NCI-H1930 (cell line): ENCODE data around the gene SPDYE2B.
"Not testable (repeated sequence)": the region's sequence is repeated elsewhere in the genome, so short reads cannot be mapped to it uniquely, and the experiment has no call there.

ENCODE experiments used
- DNase-seq, 2 experiments: peaks; one replicate each; lab custom pipeline; 2025; lab: John Stamatoyannopoulos, UW

Gene SPDYE2B, protein sequence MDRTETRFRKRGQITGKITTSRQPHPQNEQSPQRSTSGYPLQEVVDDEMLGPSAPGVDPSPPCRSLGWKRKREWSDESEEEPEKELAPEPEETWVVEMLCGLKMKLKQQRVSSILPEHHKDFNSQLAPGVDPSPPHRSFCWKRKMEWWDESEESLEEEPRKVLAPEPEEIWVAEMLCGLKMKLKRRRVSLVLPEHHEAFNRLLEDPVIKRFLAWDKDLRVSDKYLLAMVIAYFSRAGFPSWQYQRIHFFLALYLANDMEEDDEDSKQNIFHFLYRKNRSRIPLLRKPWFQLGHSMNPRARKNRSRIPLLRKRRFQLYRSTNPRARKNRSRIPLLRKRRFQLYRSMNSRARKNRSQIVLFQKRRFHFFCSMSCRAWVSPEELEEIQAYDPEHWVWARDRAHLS

GRCh38 chr7:102649924-102650323 lies at the start of gene SPDYE2B:
TSS of gene SPDYE2B (plus strand) at chr7:102650319. CDS start at chr7:102652349, 2,030 bp downstream.
- not testable (repeated sequence) for DNase-seq

DNA sequence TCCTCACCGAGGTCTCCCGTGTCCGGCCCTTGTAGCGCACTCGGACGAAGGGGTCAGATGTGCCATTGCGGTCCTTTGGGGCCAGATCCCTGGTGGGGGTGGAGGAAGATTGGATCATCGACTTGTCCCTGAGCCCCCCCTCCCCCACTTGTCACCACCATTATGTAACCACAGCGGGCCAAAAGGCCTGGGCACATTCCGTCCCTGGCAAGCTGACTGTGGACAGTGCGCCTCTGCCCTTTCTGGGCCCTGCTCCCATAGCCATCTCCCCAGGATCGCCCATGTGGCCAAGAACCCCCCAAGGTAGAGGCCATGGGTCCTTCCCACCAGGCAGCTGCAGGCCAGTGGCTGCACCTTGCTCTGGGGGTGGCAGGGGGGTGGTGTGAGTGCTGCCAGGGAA lies 47.8 kb upstream of the SPDYE2B start:
- DNase-seq, result not testable (repeated sequence)

DNA sequence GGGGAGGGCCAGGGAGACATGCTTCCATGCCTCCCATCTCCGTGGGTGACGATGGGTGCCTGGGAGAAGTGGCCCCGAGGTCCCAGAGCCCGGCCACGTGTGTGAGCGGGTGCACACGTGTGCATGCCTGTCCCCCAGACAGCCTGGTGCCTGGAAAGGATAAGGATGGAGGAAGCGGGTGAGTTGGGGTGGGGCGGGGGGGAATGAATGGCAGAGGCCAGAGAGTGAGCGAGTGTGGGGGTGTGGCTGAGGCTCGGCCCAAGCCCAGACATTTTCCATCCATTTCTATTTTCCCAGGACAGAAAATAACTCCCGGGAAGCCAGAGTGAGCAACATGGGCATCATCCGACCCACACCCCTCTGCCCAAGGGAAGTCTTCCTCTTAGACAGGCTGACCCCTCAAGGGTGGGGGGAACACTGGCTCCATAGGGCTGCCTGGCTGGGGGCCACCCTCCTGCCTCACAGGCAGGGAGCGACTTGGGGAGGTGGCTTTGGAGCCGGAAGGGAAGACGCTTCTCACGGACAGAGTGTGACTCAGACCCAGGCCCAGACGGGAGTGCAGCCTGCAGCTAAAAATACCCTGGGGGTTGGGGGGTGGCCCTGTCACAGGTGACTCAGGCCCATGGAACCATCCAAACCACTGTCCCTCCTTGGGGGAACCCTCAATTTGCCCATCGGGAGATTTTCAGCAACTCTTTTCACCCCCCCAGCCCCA lies 45.5 kb upstream of the SPDYE2B start:
- DNase-seq, result not testable (repeated sequence)

DNA sequence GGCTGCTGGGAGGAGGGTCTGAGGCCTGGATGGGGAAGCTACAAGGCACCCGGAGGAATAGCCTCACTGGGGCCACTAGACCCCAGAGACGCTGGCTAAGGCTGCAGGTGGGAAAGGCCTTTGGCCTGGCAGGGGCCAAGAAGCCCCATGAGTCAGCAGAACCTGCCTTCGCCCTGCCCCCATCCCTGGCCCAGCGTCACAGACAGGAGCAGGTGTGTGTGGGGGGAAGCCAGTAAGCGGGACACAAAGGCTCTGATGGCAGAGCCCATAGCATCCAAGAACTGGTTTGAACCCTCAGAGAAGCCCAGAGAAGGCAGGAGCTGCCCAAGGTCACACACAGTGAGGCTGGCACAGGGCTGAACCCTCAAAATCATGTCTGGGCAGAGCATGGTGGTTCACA lies 43.3 kb upstream of the SPDYE2B start:
- DNase-seq, result not testable (repeated sequence)

DNA sequence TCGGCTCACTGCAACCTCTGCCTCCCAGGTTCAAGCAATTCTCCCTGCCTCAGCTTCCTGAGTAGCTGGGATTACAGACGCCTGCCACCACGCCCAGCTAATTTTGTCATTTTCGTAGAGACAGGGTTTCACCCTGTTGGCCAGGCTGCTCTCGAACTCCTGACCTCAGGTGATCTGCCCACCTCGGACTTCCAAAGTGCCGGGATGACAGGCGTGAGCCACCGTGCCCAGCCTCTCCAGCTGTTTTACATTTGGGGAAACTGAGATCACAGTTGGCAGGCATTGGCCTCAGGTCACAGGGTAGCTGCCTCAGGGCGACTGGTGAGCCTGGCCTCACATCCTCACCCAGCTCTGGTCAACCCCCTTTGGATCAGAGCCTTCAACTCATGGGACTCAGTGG lies 40.4 kb upstream of the SPDYE2B start:
- not testable (repeated sequence) for DNase-seq

GRCh38 chr7:102610441-102610840 lies 39.7 kb upstream of the SPDYE2B start:
- not testable (repeated sequence) for DNase-seq

GRCh38 chr7:102611013-102611674 lies 39.0 kb upstream of the SPDYE2B start:
- not testable (repeated sequence) for DNase-seq

DNA sequence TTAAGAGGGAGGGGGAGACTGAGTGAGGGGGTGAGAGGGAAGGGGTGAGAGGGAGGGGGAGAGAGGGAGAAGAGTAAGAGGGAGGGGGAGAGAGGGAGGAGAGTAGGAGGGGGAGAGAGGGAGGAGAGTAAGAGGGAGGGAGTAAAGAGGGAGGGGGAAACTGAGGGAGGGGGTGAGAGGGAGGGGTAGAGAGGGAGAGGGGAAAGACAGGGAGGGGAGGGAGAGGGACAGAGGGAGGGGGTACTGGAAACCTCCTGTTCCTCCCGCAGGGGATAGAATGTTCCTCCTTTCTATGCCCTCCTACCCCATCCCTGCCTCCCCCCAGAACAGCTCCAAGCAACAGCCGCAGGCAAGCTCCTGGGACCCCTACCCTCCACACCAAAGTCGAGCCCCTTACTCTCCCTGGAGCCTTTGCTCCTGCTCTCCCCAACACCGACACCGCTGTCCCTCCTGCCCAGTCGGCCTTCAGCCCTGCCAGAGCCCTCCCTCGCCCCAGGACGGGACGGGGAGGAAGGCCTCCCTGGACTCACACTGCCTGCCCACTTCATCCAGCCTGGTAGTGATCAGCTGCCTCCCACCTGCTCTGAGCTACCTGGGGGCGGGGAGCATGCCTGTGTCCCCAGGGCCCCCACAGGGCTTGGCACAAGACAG lies 38.3 kb upstream of the SPDYE2B start:
- not testable (repeated sequence) for DNase-seq

- DNase-seq, result not testable (repeated sequence)
Observed at GRCh38 chr7:102613575-102614345, 36.4 kb upstream of the SPDYE2B start.

- not testable (repeated sequence) for DNase-seq
Observed at GRCh38 chr7:102614346-102614697, 35.8 kb upstream of the SPDYE2B start.

DNA sequence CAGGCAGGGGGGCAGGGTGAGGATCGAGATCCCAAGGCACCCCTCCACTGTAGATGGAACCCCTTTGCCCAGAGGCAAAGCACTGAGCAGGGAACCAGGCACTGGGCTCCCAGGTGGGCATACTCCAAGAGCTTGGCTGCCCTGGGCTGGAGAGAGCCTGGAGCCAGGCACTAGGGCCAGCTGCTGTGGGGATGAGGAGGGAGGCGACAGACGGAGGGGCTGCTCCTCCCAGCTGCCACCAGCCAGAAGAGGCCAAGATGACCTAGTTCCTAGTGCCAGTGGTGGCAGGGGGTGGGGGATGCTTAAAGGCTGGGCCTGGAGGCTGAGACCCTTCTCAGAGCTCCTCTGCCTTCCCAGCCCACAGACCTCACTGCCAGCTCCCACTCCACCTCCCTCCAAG lies 35.2 kb upstream of the SPDYE2B start:
- not testable (repeated sequence) for DNase-seq

GRCh38 chr7:102615930-102616329 lies 34.2 kb upstream of the SPDYE2B start:
- not testable (repeated sequence) for DNase-seq

GRCh38 chr7:102616507-102617125 lies 33.5 kb upstream of the SPDYE2B start, which contains the start of gene RASA4:
TSS of gene RASA4 (minus strand) at chr7:102616756. CDS start at chr7:102616689, 67 bp downstream.
- not testable (repeated sequence) for DNase-seq

DNA sequence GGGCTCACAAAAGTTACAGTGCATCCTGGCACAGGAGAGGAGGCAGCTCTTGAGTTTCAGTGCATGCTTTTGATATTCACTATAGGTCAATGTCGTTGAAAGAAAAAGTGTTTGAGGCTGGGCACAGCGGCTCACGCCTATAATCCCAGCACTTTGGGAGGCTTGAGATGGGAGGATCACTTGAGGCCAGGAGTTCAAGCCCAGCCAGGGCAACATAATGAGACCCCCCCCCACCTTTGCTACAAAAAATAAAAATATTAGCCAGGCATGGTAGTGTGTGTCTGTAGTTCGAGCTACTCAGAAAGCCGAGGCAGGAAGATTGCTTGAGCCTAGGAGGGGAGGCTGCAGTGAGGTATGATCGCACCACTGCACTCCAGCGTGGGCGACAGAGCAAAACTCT lies 32.0 kb upstream of the SPDYE2B start:
- DNase-seq, result not testable (repeated sequence)

GRCh38 chr7:102627271-102627904 lies 22.7 kb upstream of the SPDYE2B start:
- DNase-seq, result not testable (repeated sequence)

- not testable (repeated sequence) for DNase-seq
Observed at GRCh38 chr7:102630622-102631021, 19.5 kb upstream of the SPDYE2B start.

GRCh38 chr7:102634299-102634698 lies 15.8 kb upstream of the SPDYE2B start:
- not testable (repeated sequence) for DNase-seq

GRCh38 chr7:102635354-102635753 lies 14.8 kb upstream of the SPDYE2B start:
- not testable (repeated sequence) for DNase-seq

DNA sequence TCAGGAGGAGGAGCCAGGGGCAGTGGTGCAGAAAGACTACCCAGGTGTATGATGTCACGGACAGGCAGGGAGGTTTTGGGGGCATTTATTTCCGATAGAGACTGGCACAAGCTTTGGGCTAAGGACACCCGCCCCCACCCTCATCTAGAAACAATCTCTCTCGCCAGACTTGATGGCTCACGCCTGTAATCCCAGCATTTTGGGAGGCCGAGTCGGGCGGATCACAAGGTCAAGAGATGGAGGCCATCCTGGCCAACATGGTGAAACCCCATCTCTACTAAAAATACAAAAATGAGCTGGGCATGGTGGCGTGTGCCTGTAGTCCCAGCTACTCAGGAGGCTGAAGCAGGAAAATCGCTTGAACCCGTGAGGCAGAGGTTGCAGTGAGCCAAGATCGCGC lies 13.2 kb upstream of the SPDYE2B start:
- not testable (repeated sequence) for DNase-seq

- DNase-seq, result not testable (repeated sequence)
Observed at GRCh38 chr7:102638848-102639247, 11.3 kb upstream of the SPDYE2B start.
